Body of pancreas (tissue), 4 donors: ENCODE data around the gene MRGPRX2.

Experiments
- POLR2A ChIP-seq, 3 donors: fragments of 450-650 bp; IDR thresholded peaks; one replicate each; pipeline ENCODE4 v1.6.1; 2016; ENCODE audit warnings: antibody characterized with exemption in 3 of 3, mild to moderate bottlenecking in 2 of 3
- TF ChIP-seq, protein P1 (sequence below), 7 experiments: fragments of 450-650 bp in 4 of 7; fragments of 200-600 bp in 3 of 7; sonication (generic) in 3 of 7; IDR thresholded peaks; one replicate each; pipeline ENCODE4 v1.5.1; 2016 to 2019; ENCODE audit warnings: antibody characterized with exemption in 7 of 7

DNA sequence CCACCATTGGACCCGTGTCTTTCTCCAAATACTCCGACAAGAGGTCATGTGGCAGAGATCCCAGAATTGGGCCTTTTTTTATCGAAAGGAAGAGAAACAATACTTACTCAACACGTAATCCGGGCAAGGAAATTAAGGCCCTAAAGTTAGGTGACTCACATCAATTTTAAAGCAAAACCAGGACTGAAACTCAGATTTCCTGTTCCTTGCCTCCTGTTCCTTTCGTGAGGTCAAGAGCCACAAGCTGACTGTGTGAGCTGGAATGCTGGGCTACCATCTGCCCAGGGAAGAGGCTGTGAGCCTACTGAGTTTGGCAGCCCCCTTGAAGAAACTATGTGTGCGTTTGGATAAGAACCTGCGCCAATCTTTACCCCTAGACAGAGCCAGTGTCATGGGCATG is 27.1 kb upstream of the MRGPRX2 start:
- TF ChIP-seq POLR2A (IDR thresholded peaks at IDR 0.05): no peak
- TF ChIP-seq, protein P1, sequence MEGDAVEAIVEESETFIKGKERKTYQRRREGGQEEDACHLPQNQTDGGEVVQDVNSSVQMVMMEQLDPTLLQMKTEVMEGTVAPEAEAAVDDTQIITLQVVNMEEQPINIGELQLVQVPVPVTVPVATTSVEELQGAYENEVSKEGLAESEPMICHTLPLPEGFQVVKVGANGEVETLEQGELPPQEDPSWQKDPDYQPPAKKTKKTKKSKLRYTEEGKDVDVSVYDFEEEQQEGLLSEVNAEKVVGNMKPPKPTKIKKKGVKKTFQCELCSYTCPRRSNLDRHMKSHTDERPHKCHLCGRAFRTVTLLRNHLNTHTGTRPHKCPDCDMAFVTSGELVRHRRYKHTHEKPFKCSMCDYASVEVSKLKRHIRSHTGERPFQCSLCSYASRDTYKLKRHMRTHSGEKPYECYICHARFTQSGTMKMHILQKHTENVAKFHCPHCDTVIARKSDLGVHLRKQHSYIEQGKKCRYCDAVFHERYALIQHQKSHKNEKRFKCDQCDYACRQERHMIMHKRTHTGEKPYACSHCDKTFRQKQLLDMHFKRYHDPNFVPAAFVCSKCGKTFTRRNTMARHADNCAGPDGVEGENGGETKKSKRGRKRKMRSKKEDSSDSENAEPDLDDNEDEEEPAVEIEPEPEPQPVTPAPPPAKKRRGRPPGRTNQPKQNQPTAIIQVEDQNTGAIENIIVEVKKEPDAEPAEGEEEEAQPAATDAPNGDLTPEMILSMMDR (IDR thresholded peaks at IDR 0.05): no peak
